Stimulated activated CD4-positive, alpha-beta T cell treated with anti-CD3 and anti-CD28 coated beads, Interleukin-15, amount 100 ng/mL, for 48 hours (primary cell): ENCODE data around the gene MGAT3.
"Not testable (repeated sequence)": the region's sequence is repeated elsewhere in the genome, so short reads cannot be mapped to it uniquely, and the experiment has no call there.

ENCODE experiments used
- DNase-seq, 2 donors: peaks; one replicate each; pipeline ENCODE4 v3.0.0-alpha.2; 2020; ENCODE audit warnings: low read depth in 2 of 2

Gene MGAT3

GRCh38 chr22:39513791-39514190, 57.0 kb downstream of the MGAT3 start:
- DNase-seq: no peak

- DNase-seq: no peak
Observed at GRCh38 chr22:39514373-39514973, 57.7 kb downstream of the MGAT3 start.

GRCh38 chr22:39515266-39516050, 58.6 kb downstream of the MGAT3 start:
- no peak for DNase-seq

GRCh38 chr22:39517470-39517869, 60.7 kb downstream of the MGAT3 start:
- no peak for DNase-seq

- DNase-seq: no peak
Observed at GRCh38 chr22:39518144-39518786, 61.5 kb downstream of the MGAT3 start.

- DNase-seq: no peak
Observed at GRCh38 chr22:39518996-39519680, 62.3 kb downstream of the MGAT3 start.

GRCh38 chr22:39519681-39520225, 62.9 kb downstream of the MGAT3 start:
- DNase-seq: peak; percentile 95

- peak; percentile 78 to 79 for DNase-seq
Observed at GRCh38 chr22:39520226-39521105, 63.7 kb downstream of the MGAT3 start, which contains the start of gene ATF4. Gene ATF4 (plus strand): TSS chr22:39520562. CDS start chr22:39521446, 884 bp downstream.

GRCh38 chr22:39521106-39521885, 64.5 kb downstream of the MGAT3 start:
- DNase-seq: not testable (repeated sequence)

- not testable (repeated sequence) for DNase-seq
Observed at GRCh38 chr22:39522091-39522490, 65.3 kb downstream of the MGAT3 start.

GRCh38 chr22:39522567-39523300, 65.9 kb downstream of the MGAT3 start:
- DNase-seq: no peak

GRCh38 chr22:39524089-39524752, 67.4 kb downstream of the MGAT3 start:
- DNase-seq: no peak

GRCh38 chr22:39524753-39525657, 68.2 kb downstream of the MGAT3 start:
- DNase-seq: no peak

- DNase-seq: no peak
Observed at GRCh38 chr22:39525658-39525975, 68.8 kb downstream of the MGAT3 start.

GRCh38 chr22:39526736-39527171, 69.9 kb downstream of the MGAT3 start:
- DNase-seq: no peak

- DNase-seq: no peak
Observed at GRCh38 chr22:39527481-39527961, 70.7 kb downstream of the MGAT3 start.

- no peak for DNase-seq
Observed at GRCh38 chr22:39528080-39528661, 71.4 kb downstream of the MGAT3 start.
